ENCODE measurements around the gene PLAAT4. TPM values are rescaled to one million over a fixed set of nuclear protein-coding genes. Genes with fewer than 3 reads are reported as not detected.
"Not testable (repeated sequence)": the region's sequence is repeated elsewhere in the genome, so short reads cannot be mapped to it uniquely, and the experiment has no call there.

PLAAT4 gene
- polyA plus RNA-seq, 2 of the 4 experiments (the other 2 are of a cell fraction) = 0.74 to 1.6 TPM

- FAIRE-seq (no peak), ATAC-seq (no peak), DNase-seq (ENCODE audit: low read depth in 1 of 2, low spot score in 1 of 2) (no peak)
- Histone ChIP-seq H3K4me2 (no peak overlapping the region), H3K27ac (no peak overlapping the region), H3K4me3 (no peak overlapping the region), H3K9me3 (no peaks in the 10 kb centered on the region), H3K4me1 (peaks cover 28% of the 10 kb centered on the region)
- WGBS (ENCODE audit: missing lambda C conversion rate) = 64% methylated on average over 3 of the region's 3 CpGs
- TF ChIP-seq MAZ (IDR thresholded peaks at IDR 0.05; ENCODE audit: borderline replicate concordance, low read depth, low read length) (no peak), CHD2 (IDR thresholded peaks at IDR 0.05; ENCODE audit: low read length, partially characterized antibody) (no peak), TP53 (CRISPR knock-in tag; IDR thresholded peaks at IDR 0.05) (no peak), EHF (CRISPR knock-in tag; IDR thresholded peaks at IDR 0.05) (no peak), BHLHE40 (IDR thresholded peaks at IDR 0.05; ENCODE audit: low read depth, low read length) (no peak), NR3C1 (IDR thresholded peaks at IDR 0.05) (no peak)
- ChIA-PET CTCF (no interaction called here), POLR2A (no interaction called here)
Observed at GRCh38 chr11:63572026-63572688, 35.5 kb downstream of the PLAAT4 start.

- ATAC-seq (peak in 1 of 2 experiments; percentile 84; a peak in 4 of 6 replicates), FAIRE-seq (no peak), DNase-seq (ENCODE audit: low read depth in 1 of 2, low spot score in 1 of 2) (peak in 1 of 2 experiments; percentile 59)
- Histone ChIP-seq H3K27ac (peak overlapping the region; percentile 23 to 50; a peak in 4 of 6 replicates), H3K4me2 (peak overlapping the region; percentile 58), H3K9me3 (no peaks in the 10 kb centered on the region), H3K4me1 (peaks cover 13% of the 10 kb centered on the region; the same call in 1 of the 3 replicates), H3K4me3 (no peak overlapping the region)
- ChIA-PET CTCF (interaction anchor here (0.6 to 1.9 kb wide), 5 partner anchors 9 to 95 kb away, joined by 3 to 5 read pairs (median 5); no protein-coding TSS in a partner anchor), POLR2A (no interaction called here)
- WGBS (ENCODE audit: missing lambda C conversion rate) = 60% methylated on average over 15 of the region's 15 CpGs
- TF ChIP-seq FOSB (CRISPR knock-in tag; IDR thresholded peaks at IDR 0.05) (no peak), USF2 (IDR thresholded peaks at IDR 0.05) (peak; percentile 86)
Observed at GRCh38 chr11:63573881-63574855, 37.6 kb downstream of the PLAAT4 start.

- POLR2A ChIA-PET = no interaction called here
- FAIRE-seq (peak; percentile 7), DNase-seq (ENCODE audit: low read depth in 1 of 2, low spot score in 1 of 2) (no peak), ATAC-seq (peak; percentile 34 to 63; a peak in 4 of 6 replicates)
- 89% methylated on average over 10 of the region's 10 CpGs for WGBS (ENCODE audit: missing lambda C conversion rate)
- peaks cover 3% of the 10 kb centered on the region; the same call in 2 of the 3 replicates for H3K9me3 ChIP-seq
- TF ChIP-seq MAX (IDR thresholded peaks at IDR 0.05) (no peak), RAD21 (conservative IDR thresholded peaks at IDR 0.05 in 1 of 2, IDR thresholded peaks at IDR 0.05 in 1 of 2) (no peak), POLR2AphosphoS2 (conservative IDR thresholded peaks at IDR 0.05; ENCODE audit: low read length) (no peak), SREBF2 (IDR thresholded peaks at IDR 0.05) (no peak), TFCP2L1 (CRISPR knock-in tag; IDR thresholded peaks at IDR 0.05) (no peak), RNF2 (IDR thresholded peaks at IDR 0.05; ENCODE audit: borderline replicate concordance, low read depth) (no peak), HMGXB4 (CRISPR knock-in tag; IDR thresholded peaks at IDR 0.05; ENCODE audit: borderline replicate concordance) (no peak), USF2 (IDR thresholded peaks at IDR 0.05) (no peak), MYC (IDR thresholded peaks at IDR 0.05; ENCODE audit: borderline replicate concordance, low read length) (no peak), ZSCAN20 (CRISPR knock-in tag; IDR thresholded peaks at IDR 0.05) (no peak), TP53 (CRISPR knock-in tag; IDR thresholded peaks at IDR 0.05) (no peak), KDM5A (IDR thresholded peaks at IDR 0.05) (no peak)
- H3K4me2 ChIP-seq = peak overlapping the region; percentile 58
- H3K4me3 ChIP-seq = no peak overlapping the region
- CTCF ChIA-PET = interaction anchor here (0.9 to 3.0 kb wide), 4 partner anchors 8 to 96 kb away, joined by 3 to 7 read pairs (median 4); no protein-coding TSS in a partner anchor
- H3K27ac ChIP-seq = peak overlapping the region; percentile 23 to 50; a peak in 4 of 6 replicates
- peaks cover 13% of the 10 kb centered on the region; the same call in 1 of the 3 replicates for H3K4me1 ChIP-seq
Observed at GRCh38 chr11:63574856-63575602, 38.4 kb downstream of the PLAAT4 start.

- 90% methylated on average over 3 of the region's 3 CpGs for WGBS (ENCODE audit: missing lambda C conversion rate)
- not testable (repeated sequence) for FAIRE-seq
Observed at GRCh38 chr11:63578882-63579281, 42.3 kb downstream of the PLAAT4 start.

More at GRCh38 chr11:63578882-63579281, 42.3 kb downstream of the PLAAT4 start:
- H3K27ac ChIP-seq; DNase-seq (ENCODE audit: low read depth in 1 of 2, low spot score in 1 of 2); POLR2A ChIA-PET; CTCF ChIA-PET; H3K9me3 ChIP-seq; H3K4me3 ChIP-seq; ATAC-seq; H3K4me2 ChIP-seq: not testable (repeated sequence)
- peaks cover 13% of the 10 kb centered on the region; the same call in 1 of the 3 replicates for H3K4me1 ChIP-seq
